Anterior cingulate cortex (tissue), 58 donors: ENCODE results near the gene XRCC3.

Source experiments
- DNase-seq, 58 donors: peaks; one replicate each; lab custom pipeline; 2025; lab: John Stamatoyannopoulos, UW

XRCC3 gene

GRCh38 chr14:103709814-103710213 is 5.4 kb downstream of the XRCC3 start:
- no peak for DNase-seq

GRCh38 chr14:103708750-103709187 is 6.5 kb downstream of the XRCC3 start:
- DNase-seq = peak in 47 of 58 donors; percentile 24 to 83 (median 55)

GRCh38 chr14:103707329-103708263 is 7.7 kb downstream of the XRCC3 start:
- no peak for DNase-seq

GRCh38 chr14:103706551-103707328 is 8.5 kb downstream of the XRCC3 start:
- DNase-seq = no peak

GRCh38 chr14:103705504-103706284 is 9.6 kb downstream of the XRCC3 start:
- DNase-seq = no peak

- no peak for DNase-seq
Measured at GRCh38 chr14:103705118-103705503, 10.1 kb downstream of the XRCC3 start.

- DNase-seq = no peak
Measured at GRCh38 chr14:103704708-103705107, 10.5 kb downstream of the XRCC3 start.

- DNase-seq = no peak
Measured at GRCh38 chr14:103703433-103704385, 11.5 kb downstream of the XRCC3 start.

GRCh38 chr14:103702497-103703432 is 12.5 kb downstream of the XRCC3 start:
- DNase-seq = peak in 1 of 58 donors; percentile 29

- DNase-seq = no peak
Measured at GRCh38 chr14:103702095-103702494, 13.2 kb downstream of the XRCC3 start.

GRCh38 chr14:103700753-103701490 is 14.3 kb downstream of the XRCC3 start:
- no peak for DNase-seq

- peak in 36 of 58 donors; percentile 27 to 79 (median 61) for DNase-seq
Measured at GRCh38 chr14:103699901-103700752, 15.1 kb downstream of the XRCC3 start.

- DNase-seq = no peak
Measured at GRCh38 chr14:103699261-103699661, 16.0 kb downstream of the XRCC3 start.

GRCh38 chr14:103698380-103699260 is 16.6 kb downstream of the XRCC3 start:
- DNase-seq = no peak

- no peak for DNase-seq
Measured at GRCh38 chr14:103697603-103698379, 17.5 kb downstream of the XRCC3 start.
